HG03139 (cell line): Measurements from ENCODE around the gene NOS1AP.
"Not testable (repeated sequence)": the region's sequence is repeated elsewhere in the genome, so short reads cannot be mapped to it uniquely, and the experiment has no call there.

Source experiments
- ATAC-seq: cut with Tn5 transposase; IDR thresholded peaks from one replicate; pipeline ENCODE4 v1.9.1; 2021; ENCODE audit not compliant: unreplicated experiment

NOS1AP gene

DNA sequence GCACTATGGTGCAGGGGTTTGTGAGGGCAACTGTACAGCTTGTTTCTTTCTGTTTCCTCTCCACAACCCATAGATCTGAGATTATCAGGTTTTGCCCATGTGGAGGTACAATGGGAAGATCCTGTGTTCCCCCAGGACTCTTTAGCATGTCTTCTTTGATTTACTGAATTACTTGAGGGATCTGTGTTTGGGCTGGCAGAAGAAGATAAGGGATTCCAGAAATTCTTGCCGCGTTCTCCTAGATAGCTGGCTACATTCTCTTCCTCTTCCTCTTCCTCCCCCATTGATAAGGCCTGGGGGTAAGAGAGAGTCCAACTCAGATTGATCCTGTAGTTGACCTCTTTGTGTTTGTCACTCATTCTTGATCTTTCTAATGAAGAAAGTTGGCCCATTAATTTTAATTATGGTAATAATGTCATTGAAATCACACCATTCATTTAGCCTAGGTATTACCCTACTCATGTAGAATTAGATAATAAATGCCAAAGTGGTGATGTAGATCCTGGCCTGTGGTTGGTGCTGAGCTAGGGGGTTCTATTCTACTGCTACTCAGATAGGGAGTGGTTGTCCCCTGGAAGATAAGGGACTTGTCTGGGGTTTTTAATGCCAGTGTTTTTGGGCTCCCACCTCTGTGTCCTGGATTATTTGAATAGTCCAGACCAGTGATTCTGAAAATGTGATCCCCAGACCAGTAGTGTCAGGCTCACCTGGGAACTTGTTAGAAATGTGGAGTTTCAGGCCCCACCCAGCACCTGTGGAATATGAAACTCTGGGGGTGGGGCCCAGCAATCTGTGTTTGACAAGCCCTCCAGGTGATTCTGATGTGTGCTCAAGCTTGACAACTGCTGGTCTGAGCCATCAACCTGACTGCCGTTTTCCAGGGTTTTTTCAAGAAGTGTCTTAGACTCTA lies 122.2 kb downstream of the NOS1AP start:
- ATAC-seq = no peak

DNA sequence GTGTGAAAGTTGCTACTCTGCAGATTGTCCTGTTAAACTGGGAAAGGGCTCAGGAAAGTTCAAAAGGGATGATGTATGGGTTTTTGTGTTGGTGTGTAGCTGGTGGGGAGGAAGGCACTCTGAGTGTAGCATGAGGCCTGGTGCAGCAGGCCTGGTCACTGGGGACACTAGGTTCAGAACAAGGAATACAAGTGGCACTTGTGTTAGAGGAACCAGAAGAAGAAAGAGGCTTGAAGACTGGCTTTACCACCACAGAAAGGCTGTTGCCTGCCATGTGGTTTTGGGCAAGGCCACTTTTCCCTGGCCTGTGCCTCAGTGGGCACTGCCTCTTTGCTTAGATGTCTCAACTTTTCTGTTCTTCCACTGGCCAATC lies 122.8 kb downstream of the NOS1AP start:
- no peak for ATAC-seq

DNA sequence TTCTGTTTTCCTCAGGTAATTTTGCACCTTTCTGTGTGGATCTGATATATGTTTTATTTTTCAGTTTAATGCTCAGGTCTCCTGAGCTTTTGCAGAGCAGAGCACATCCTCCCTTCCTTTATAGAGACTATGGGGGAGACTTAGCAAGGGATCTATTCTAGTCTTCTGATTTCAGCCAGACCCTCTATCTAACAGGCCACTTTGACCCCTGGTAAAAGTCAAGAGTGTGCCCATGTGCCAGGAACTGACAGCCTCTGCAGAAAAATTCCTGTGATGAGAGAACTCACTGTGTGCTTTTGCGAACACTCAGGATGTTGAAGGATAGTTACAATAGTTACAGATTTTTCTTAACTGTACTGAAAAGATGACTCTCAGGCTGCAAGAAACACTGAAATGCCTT lies 123.3 kb downstream of the NOS1AP start:
- no peak for ATAC-seq

DNA sequence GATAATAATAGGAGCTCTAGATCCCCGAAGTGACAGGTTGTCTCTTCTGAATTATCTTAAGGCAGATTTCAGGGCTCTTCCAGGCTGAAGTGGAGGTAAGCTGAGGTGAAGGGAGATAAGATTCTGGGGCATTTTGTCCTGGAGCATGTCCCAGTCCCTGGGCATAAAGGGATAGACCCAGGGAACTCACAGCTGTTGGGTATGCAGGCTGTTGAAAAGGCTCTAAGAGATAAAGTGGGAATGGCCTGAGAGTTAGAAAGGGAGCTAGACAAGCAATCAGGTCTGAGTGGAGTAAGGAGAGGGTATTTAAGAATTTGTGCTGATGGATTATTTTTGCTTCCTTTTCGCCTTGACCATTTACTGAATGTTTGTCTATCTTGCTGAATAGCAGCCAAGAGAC lies 123.7 kb downstream of the NOS1AP start:
- no peak for ATAC-seq

DNA sequence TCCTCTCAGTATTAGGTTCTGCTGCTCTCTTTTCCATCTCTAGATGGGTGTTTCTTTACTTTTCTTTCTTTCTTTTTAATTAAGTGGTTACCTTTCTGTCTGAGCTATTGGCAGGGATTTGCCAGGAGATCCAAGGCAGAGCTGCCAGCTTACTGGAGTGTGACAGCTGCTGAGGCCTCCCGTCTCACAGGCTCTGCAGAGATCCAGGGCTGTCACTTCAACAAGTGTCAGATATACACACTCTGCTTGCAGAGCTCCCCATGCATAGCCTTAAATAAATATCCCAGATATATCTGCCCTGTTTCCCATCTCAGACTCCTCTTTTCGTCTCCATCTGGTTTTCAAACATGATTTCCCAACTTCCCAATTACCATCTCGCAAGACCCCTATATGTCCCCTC lies 124.3 kb downstream of the NOS1AP start:
- no peak for ATAC-seq

DNA sequence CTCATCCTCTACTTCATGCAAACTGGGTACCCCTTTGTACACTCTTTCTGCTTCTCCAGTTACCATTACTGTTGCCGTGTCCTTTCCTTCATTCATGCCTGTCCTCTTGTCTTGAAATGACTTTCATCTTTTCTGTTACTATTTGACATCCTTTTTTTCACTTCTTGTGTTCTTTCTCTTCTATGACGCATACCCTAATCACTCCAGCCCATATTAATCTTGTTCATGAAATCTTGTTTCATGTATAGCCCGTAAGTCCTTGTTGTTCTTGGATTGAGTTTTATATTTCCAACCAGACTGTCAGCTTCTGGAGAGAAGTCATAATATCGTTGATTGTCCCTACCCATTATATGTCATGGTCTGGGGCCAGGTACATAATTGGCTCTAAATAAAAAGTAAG lies 126.1 kb downstream of the NOS1AP start:
- no peak for ATAC-seq

DNA sequence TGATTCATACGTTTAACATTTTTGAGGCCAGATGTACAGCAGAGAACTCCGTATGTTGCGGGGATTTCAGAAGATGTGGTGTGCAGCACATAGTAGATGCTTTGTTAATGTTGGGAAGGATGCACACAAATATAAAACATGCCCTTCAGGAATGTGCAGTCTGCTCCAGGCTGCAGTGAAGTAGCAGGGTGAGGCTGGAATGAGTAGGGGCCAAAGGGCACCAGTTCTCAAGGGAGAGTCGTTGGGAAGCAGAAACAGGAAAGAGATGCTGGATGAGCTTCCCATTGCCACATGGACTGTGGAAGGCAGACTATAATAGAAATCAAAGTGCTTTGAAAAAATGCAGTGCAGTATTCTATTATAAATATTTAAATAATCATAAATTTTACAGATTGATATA lies 126.9 kb downstream of the NOS1AP start:
- no peak for ATAC-seq

DNA sequence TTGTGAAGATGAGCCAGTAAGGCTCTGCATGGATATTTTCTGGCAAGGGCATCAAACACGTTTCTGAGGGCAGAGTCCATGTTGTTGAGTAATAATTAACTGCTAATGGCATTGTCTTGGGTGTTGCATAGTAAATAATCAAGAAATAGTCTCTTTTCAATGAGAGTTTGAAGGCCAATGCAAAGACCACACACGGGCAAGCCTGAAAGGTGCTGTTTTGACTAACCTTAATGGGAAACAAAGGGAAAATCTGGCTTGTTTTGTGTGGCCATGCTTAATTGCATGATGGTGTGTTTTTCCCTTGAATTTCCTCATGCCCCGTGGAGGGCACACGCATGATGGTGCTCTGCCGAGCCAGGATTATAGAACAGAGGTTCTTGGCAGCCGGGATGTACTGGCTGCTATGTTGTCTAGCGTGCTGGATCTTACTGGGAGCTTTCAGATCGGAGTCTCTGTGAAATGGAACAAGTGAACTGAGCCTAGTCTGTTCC lies 127.6 kb downstream of the NOS1AP start:
- ATAC-seq = no peak

DNA sequence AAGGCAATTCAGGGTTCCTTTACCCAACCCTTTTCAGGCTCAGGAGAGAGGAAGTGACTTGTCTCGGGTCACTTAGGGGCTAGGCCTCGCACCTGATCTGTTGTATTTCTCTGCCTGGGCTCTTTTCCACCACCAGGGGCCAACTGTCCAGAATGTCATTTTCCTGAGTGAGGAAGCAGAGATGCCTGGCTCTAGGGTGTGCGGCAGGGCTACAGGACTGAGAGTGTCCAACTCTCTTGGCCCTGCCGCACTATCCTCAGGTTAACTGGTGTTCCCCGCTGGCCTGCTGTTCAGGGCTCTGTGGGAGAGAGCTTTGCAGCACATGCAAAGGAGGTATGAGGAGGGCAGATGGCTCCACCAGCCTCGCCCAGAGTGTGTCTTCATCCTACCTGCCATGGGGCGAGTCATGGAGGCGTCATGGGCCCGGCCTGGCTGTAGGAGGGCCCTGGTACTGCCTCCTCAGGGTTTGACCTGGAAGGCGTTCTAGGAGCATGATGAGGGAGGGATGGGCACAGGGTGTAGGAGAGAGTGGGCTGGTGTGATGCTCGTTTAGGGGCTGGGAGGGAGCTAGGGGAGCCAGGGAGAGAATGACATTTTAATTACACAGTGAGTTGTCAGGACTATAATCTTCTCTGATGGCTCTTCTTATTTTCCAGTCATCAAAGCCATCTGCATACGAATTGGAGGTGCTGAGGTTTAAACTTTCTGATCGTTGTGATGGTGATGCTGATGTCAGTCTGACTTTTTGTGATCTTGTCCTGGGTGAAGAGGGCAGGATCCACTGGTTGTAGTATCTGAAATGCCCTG lies 128.3 kb downstream of the NOS1AP start:
- ATAC-seq = no peak

DNA sequence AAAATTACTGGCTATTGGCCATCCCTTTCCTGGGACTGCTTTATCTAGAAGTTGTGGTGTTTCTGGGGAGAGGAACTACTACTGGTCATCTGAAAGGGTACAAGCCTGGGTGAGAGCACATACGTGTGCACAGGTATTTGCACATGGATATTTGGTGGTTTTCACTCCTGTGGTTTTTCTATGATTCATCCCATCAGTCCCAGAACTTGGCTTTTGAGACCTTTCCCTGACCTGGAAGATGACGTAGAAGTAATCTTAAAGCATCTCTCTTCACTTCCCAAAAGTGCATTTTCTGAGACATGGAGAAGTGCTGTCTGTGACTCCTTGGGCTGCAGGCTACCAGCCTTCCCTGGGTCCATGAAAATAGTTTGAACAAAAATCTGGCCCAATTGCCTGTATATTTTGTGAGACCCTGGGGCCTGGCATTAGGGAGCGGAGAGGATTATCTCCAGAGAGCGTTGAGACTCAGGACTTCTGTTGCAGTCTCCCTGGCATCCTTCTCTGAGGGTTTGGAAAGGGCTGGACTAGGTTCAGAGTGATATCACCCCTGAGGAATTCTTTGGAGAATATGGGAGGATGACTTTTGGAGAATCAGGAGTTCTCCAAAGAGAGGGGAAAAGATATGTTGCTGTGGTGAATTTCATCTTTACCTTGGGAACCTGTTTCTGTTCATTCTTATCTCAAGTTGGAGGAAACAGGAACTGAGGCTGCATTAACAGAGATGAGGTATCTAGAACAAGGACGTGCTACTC lies 130.8 kb downstream of the NOS1AP start:
- no peak for ATAC-seq

DNA sequence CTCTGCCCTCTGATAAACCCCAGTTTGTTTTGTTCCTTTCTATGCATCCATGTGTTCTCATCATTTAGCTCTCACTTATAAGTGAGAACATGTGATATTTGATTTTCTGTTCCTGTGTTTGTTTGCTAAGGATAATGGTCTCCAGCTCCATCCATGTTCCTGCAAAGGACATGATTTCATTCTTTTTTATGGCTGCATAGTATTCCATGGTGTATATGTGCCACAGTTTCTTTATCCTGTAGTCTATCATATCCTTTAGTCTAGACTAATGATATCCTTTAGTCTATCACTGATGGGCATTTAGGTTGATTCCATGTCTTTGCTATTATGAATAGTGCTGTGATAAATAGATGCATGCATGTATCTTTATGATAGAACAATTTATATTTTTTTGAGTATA lies 131.6 kb downstream of the NOS1AP start:
- ATAC-seq = not testable (repeated sequence)

DNA sequence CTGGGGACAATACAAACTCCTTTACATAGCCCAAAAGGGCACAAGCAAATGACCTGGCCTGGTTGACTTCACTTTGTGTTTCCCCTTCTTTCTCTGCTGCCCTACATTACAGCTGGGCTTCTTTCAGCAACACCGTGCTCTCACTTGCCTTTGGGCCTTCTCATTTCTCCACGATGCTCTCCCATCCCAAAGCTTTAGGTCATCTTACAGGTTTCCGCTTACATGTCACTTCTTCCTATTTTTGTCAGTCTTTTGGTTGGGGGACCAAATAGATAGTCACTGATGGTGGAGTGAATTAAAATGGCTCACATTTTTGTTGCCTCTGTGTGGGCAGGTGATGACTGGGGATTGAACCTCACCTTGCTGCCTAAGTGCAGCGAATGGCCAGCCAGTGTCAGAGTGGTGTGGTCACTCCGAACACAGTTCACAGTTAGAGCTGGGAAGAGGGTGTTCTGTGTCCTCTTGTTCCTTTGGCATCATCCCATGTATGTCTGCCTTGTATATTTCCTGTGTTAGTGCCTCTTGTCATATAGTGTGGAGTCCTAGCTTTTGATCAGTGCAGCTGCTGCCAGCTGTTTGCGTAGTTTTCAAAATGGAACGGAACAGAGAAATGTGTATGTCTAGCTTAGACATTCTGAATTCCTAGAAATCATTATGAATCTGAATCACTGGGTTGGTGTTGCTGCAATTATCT lies 134.8 kb downstream of the NOS1AP start:
- no peak for ATAC-seq

DNA sequence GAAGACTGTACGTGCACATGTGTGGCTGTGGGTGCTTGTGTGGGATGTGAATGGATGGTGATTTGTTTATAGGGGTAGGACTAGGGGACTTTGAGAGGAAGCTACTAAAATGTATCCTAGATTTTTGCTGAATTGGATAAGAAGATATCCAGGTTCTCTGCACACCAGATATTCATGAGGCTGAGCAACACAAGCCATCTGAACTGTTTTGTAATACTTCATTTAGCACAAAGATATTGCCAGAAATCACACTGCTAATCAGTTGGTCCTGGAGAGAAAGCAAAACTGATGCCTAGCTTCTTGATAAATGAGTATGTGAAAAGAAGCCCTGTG lies 135.3 kb downstream of the NOS1AP start:
- no peak for ATAC-seq

DNA sequence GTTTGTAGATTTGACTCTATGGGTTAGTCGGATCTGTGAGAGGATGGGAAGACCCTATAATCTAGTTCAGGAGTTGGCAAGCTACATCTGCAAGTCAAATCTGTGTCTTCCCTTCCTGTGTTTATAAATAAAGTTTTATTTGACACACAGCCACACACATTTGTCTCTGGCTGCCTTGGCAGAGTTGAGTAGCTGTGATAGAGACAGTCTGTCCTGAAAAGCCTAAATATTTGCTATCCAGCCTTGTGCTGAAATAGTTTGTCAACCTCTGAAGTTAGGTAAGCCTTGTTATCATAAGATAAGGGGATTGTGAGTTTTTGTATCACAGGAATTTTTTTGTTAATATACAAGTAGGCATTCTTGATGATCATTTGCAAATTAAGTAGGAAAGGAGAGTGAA lies 136.8 kb downstream of the NOS1AP start:
- no peak for ATAC-seq

DNA sequence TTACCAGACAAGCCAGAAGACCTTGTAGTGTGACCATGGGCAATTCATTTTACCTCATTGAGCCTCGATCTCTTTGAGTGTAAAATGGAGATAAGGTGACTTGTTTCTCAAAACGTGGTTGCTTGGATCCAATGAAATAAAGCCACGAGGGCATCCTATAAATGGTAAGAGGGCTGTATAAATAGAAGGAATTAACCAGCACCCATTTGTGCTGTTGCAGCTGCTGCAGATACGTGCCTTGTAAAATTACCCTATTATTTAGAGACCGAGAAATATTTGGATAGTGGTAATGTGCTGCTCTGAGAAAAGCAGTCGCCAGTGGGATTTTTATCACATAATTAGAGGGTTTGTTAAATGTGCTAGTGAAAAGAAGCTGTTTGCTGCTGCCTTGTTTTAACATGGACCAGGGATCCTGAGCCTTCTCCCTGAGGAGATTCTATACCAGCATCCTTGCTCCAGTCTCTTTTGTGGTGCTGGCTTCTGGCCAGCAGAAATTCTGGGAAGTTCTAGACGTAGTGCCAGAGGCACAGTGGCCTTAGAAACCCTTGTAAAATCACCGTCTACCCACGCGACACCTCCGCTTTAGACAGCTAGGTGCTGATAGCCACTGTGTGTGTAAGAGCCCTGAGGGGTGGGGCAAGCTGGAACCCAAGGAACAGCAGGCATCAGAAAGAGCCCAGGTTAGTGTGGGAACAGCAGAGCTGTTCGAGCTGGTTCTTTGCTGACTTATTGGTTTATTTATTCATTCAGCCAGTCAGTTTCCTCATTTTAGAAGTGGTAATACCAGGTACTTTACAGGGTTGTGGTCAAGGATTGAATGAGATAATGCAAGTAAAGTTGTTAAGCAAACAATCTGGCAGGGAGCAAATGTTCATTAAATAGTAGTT lies 137.5 kb downstream of the NOS1AP start:
- ATAC-seq = no peak

DNA sequence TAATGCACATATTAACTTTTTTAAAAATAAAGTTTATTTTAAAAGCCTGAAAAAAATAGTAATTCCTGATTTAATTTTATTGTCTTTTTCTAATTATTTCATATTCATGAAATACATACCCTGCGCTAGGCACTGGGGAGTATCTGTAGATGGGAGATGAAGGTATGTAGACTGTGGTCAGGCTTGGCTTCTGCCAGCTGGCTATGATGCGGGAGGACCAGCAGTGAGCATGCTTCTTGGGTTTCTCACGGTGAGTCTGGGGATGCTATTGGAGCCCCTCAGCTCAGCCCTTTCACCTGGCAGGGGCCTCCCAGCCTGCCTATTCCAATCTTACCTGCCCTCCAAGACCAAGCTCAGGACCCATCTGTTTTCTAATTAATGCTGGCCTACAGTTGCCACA lies 138.4 kb downstream of the NOS1AP start:
- no peak for ATAC-seq

DNA sequence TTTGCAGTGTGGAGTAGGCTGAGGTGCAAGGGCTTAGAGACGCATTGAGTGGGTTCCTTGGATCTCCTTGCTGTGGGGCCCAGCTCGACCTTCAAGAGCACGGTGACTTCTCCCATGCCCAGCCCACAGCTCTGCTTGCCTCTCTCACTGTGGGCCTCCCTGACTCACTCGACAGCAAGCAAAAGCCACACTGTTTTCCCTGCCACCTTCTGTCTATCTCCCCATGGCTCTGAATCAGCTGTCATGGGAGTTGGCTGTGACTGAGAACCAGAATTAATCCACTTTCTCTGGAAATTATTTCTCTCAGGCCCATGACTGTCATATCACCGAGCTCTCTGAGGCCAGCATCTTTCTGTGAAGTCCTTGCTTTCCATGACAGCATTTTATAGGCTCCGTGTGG lies 140.7 kb downstream of the NOS1AP start:
- no peak for ATAC-seq

DNA sequence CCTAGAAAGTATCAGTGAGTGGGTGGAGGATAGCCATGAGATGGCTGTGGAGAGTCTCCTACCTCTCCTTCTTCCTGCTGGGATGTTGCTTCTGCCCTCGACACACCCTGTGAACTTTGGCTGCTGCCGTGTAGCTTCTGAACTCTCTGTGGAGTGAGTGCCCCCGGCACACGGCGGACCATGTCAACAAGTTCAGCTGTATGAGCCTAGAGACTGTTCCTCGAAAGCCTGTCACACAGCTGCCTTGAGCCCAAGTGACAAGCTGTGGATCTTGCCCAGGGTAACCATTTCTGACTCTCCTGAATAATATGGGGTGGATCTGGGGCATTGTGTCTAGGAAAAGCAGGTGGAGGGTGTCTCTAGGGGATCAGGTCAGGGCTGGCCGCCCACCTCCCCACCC lies 143.2 kb downstream of the NOS1AP start:
- ATAC-seq = no peak

DNA sequence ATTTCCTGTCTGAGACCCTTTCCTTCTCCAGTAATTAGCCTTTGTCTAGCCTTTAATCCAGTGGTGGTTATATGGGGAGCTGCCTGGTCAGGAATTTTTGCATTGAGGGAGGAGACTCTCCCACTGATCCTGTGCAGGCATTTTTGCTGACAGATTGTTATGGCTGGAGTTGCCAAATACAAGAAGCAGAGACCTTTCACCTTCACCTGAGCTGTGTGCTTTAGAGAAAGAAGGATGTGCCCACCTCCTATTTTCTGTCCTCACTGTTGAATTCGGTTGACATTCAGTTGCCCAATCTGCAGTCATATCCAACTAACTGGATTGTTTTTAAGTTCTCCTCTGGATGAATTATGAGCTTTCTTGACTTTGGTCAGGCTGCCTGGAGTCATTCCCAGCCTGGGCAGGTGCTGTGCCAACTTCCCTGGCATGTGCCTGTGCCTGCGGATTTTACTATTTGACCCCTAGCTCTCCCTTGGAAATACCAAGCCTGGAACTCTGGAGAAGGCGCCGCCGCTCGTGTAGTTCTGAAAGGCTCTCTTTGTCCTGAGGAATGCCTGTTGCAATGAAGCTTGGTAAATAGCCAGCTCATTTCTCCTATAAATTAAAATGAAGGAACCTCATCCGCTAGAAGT lies 143.9 kb downstream of the NOS1AP start:
- no peak for ATAC-seq

DNA sequence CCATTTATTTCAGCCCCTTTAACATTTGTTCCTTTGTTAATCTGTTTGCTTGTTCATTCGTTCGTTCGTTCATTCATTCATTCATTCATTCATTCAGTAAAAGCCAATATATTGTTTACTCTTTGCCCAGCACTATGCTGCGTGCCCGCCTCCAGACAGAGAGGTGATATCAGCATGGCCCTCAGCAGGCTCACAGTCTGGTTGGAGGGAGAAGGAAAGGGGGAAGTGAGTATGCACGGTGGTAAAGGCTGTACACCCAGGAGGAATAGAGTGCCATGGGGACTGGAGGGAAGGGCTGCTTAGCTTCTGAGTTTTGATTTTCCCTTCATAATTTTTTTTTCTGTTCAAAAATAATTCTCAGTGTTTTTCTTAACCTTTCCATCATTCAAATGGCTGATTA lies 144.7 kb downstream of the NOS1AP start:
- no peak for ATAC-seq
